ENCODE results near the gene TSPAN14. TPM values are rescaled to one million over a fixed set of nuclear protein-coding genes. Genes with fewer than 3 reads are reported as not detected.
A peak's percentile ranks its signal among the peaks of the same experiment; 100 is the strongest.

TSPAN14 gene
- total RNA-seq, 2 donors from 2014 or later = 24.2 to 34.7 TPM

GRCh38 chr10:80509403-80510161, 55.5 kb downstream of the TSPAN14 start:
- Histone ChIP-seq H3K36me3 (peaks cover 38% of the 10 kb centered on the region), H3K4me3 (no peak overlapping the region), H3K9me3 (no peaks in the 10 kb centered on the region), H3K27ac (peak overlapping the region in 1 of 2 donors; percentile 46), H3K4me1 (peaks cover 0 to 46% of the 10 kb centered on the region in 2 donors), H3K27me3 (no peaks in the 10 kb centered on the region)
- DNase-seq (ENCODE audit: low spot score) = no peak
- TF ChIP-seq, protein P1, sequence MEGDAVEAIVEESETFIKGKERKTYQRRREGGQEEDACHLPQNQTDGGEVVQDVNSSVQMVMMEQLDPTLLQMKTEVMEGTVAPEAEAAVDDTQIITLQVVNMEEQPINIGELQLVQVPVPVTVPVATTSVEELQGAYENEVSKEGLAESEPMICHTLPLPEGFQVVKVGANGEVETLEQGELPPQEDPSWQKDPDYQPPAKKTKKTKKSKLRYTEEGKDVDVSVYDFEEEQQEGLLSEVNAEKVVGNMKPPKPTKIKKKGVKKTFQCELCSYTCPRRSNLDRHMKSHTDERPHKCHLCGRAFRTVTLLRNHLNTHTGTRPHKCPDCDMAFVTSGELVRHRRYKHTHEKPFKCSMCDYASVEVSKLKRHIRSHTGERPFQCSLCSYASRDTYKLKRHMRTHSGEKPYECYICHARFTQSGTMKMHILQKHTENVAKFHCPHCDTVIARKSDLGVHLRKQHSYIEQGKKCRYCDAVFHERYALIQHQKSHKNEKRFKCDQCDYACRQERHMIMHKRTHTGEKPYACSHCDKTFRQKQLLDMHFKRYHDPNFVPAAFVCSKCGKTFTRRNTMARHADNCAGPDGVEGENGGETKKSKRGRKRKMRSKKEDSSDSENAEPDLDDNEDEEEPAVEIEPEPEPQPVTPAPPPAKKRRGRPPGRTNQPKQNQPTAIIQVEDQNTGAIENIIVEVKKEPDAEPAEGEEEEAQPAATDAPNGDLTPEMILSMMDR (IDR thresholded peaks at IDR 0.05) = no peak

- no peak for DNase-seq (ENCODE audit: low spot score)
- Histone ChIP-seq H3K9me3 (no peaks in the 10 kb centered on the region), H3K4me1 (peaks cover 0 to 32% of the 10 kb centered on the region in 2 donors), H3K27ac (no peak overlapping the region), H3K36me3 (peaks cover 62% of the 10 kb centered on the region), H3K4me3 (no peak overlapping the region), H3K27me3 (no peaks in the 10 kb centered on the region)
- TF ChIP-seq, protein P1 (IDR thresholded peaks at IDR 0.05) = no peak
These were observed 58.0 kb downstream of the TSPAN14 start for GRCh38 chr10:80512031-80512526.

GRCh38 chr10:80513106-80513505, 59.0 kb downstream of the TSPAN14 start:
- TF ChIP-seq, protein P1 (IDR thresholded peaks at IDR 0.05) = no peak
- Histone ChIP-seq H3K4me1 (peaks cover 0 to 29% of the 10 kb centered on the region in 2 donors), H3K27ac (no peak overlapping the region), H3K9me3 (no peaks in the 10 kb centered on the region), H3K4me3 (no peak overlapping the region), H3K27me3 (no peaks in the 10 kb centered on the region), H3K36me3 (peaks cover 72% of the 10 kb centered on the region)
- DNase-seq (ENCODE audit: low spot score) = no peak

DNA sequence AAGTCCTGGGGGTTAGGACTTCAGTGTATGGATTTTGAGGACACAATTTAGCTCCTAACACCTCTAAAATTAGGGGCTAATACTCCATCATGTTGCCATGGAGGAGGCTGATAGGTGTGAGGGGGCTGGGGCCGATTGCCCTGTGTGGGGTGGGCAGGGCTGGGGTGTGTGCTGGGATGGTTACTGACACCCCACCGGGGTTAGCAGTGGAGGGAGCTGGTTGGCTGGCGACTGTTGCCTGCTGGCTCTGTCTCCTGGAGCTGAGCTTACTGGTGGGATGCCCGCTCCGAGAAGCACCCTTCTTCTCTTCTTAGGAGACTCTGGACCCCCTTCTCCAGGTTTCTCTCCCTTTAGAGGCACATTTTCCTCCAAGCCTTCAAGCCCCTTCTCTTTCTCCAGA, 61.4 kb downstream of the TSPAN14 start:
- Histone ChIP-seq H3K4me1 (peaks cover 0 to 28% of the 10 kb centered on the region in 2 donors), H3K9me3 (no peaks in the 10 kb centered on the region), H3K27me3 (no peaks in the 10 kb centered on the region), H3K36me3 (peaks cover 82% of the 10 kb centered on the region), H3K4me3 (no peak overlapping the region), H3K27ac (no peak overlapping the region)
- no peak for DNase-seq (ENCODE audit: low spot score)
- TF ChIP-seq, protein P1 (IDR thresholded peaks at IDR 0.05) = no peak

DNA sequence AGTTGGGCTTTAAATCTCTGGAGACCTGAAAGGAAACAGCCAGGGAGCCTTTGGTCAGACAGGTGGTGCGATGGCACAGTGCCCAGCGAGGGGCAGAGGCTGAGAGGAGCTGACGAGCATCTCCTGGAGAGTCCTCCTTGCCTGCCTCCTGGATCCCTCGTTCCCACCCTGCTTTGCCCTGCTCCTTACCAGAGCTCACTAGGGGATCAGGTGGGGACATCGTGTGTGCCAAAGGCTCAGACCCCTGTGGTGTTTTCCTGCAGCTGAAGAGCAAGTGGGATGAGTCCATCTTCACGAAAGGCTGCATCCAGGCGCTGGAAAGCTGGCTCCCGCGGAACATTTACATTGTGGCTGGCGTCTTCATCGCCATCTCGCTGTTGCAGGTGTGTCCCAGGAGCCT, 61.8 kb downstream of the TSPAN14 start:
- Histone ChIP-seq H3K4me3 (no peak overlapping the region), H3K27ac (no peak overlapping the region), H3K27me3 (no peaks in the 10 kb centered on the region), H3K4me1 (peaks cover 0 to 28% of the 10 kb centered on the region in 2 donors), H3K36me3 (peaks cover 86% of the 10 kb centered on the region), H3K9me3 (no peaks in the 10 kb centered on the region)
- TF ChIP-seq, protein P1 (IDR thresholded peaks at IDR 0.05) = no peak
- DNase-seq (ENCODE audit: low spot score) = no peak
